Mucosa of rectum (tissue), 2 donors: ENCODE results near the gene EMILIN3.

ENCODE experiments used
- H3K27ac ChIP-seq, 2 donors: one replicate each; pipeline ENCODE4 v1.7.0; 2013; ENCODE audit warnings: inconsistent platforms in 2 of 2, low read depth in 2 of 2, low read length in 2 of 2
- H3K27me3 ChIP-seq, 2 donors: one replicate each; pipeline ENCODE4 v1.7.0; 2013; ENCODE audit warnings: low read length in 2 of 2; ENCODE audit not compliant: control insufficient read depth in 2 of 2, insufficient read depth in 2 of 2
- H3K36me3 ChIP-seq, 2 donors: one replicate each; pipeline ENCODE4 v1.7.0; 2013; ENCODE audit warnings: low read length in 2 of 2; ENCODE audit not compliant: control insufficient read depth in 2 of 2, insufficient read depth in 2 of 2
- H3K4me1 ChIP-seq, 2 donors: one replicate each; pipeline ENCODE4 v1.7.0; 2013; ENCODE audit warnings: low read length in 2 of 2, mild to moderate bottlenecking in 1 of 2; ENCODE audit not compliant: control insufficient read depth in 2 of 2, insufficient read depth in 2 of 2
- H3K4me3 ChIP-seq, 2 donors: one replicate each; pipeline ENCODE4 v1.7.0; 2013; ENCODE audit warnings: low read length in 2 of 2
- H3K9ac ChIP-seq, 2 donors: one replicate each; pipeline ENCODE4 v1.7.0; 2013; ENCODE audit warnings: low read length in 2 of 2, low read depth in 1 of 2, mild to moderate bottlenecking in 1 of 2
- H3K9me3 ChIP-seq, 2 donors: one replicate each; pipeline ENCODE4 v1.7.0; 2013; ENCODE audit warnings: low read length in 2 of 2; ENCODE audit not compliant: control insufficient read depth in 2 of 2
- donor health status: healthy.
- donor health status: Normal muscosa, but diverticular disease.

The EMILIN3 gene

GRCh38 chr20:41375846-41376245 is 9.2 kb upstream of the EMILIN3 start:
- Histone ChIP-seq H3K9ac (no peak overlapping the region), H3K27ac (no peak overlapping the region)

DNA sequence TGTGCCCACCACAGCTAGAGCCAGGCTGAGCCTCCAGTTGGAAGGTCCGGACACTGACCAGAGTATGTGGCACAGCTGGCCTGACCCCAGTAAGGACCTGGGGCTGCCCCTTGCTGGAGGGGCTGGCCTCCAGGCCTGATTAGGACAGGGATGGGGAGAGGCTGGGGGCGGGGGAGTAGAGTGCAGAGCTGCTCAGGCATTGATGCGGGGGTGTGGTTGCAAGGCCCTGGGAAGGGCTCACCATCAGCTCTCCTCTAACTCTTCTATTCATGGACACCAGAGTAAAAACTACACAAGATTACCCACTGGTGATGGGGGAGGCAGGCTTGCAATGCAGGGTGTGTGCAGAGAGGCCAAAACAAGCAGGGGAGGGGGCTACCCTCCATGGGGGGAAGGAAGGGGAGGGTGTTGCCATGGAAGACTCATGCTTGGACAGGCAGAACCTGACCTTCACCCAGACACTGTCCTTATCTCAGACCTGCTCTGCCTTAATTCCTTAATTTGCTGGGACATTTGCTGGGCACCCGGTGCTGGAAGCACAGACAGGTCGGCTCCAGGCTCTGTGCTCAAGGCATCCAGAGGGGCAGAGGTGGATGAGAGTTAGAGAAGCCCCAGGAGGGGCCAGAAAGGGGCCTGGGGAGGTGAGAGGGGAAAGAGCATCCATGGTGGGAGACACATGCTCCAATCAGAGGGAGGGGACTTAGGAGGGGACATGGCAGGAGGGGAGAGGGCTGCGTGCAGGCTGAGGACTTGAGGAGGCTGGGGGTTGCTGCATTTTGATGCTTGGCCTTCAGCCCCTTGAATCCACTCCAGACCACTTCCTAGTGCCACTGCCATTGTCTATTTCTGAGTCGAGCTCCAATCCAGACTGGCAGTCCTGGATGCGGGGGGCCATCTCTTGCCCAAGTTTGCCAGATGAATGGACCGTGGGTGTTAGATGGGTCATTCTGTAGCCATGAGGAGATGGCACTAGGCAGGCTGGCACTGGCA is 7.6 kb upstream of the EMILIN3 start:
- no peaks in the 10 kb centered on the region for H3K36me3 ChIP-seq
- H3K27ac ChIP-seq, result no peak overlapping the region
- H3K4me3 ChIP-seq, result no peak overlapping the region
- H3K4me1 ChIP-seq, result no peaks in the 10 kb centered on the region
- H3K9me3 ChIP-seq, result peaks cover 0 to 2% of the 10 kb centered on the region in 2 donors
- no peak overlapping the region for H3K9ac ChIP-seq
- peaks cover 0 to 3% of the 10 kb centered on the region in 2 donors for H3K27me3 ChIP-seq

More at GRCh38 chr20:41375846-41376245, 9.2 kb upstream of the EMILIN3 start:
- Histone ChIP-seq H3K27me3 (peaks cover 0 to 3% of the 10 kb centered on the region in 2 donors), H3K9me3 (no peaks in the 10 kb centered on the region), H3K4me3 (no peak overlapping the region), H3K36me3 (no peaks in the 10 kb centered on the region), H3K4me1 (no peaks in the 10 kb centered on the region)

DNA sequence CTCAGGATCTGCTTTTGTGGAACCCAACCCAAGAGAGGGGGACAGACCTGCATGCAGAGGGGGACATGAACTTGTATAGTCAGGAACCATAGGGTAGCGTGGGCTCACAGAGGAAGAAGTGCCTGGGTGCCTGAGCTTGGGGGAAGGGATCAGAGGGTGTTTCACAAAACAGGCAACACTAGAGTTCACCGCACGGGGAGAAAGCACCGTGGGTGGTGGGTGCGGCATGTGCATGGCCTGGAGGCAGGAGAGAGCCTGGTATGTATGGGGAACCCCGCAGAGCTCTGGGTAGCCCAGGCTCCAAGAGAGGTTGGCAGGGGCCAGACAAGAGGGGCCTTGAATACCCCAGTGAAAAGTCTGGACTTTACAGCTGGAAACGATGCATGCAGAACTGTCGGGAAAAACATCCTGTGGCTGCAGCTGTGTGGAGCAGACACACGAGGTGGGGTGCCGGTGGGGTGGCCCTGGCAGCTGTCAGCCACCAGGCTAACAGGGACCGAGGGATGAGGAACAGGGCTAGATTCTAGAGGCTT is 6.7 kb upstream of the EMILIN3 start:
- no peaks in the 10 kb centered on the region for H3K36me3 ChIP-seq
- H3K9ac ChIP-seq, result no peak overlapping the region
- H3K27ac ChIP-seq, result no peak overlapping the region
- no peaks in the 10 kb centered on the region for H3K4me1 ChIP-seq
- no peak overlapping the region for H3K4me3 ChIP-seq
- H3K27me3 ChIP-seq, result peaks cover 3% of the 10 kb centered on the region in 2 donors
- peaks cover 0 to 2% of the 10 kb centered on the region in 2 donors for H3K9me3 ChIP-seq

DNA sequence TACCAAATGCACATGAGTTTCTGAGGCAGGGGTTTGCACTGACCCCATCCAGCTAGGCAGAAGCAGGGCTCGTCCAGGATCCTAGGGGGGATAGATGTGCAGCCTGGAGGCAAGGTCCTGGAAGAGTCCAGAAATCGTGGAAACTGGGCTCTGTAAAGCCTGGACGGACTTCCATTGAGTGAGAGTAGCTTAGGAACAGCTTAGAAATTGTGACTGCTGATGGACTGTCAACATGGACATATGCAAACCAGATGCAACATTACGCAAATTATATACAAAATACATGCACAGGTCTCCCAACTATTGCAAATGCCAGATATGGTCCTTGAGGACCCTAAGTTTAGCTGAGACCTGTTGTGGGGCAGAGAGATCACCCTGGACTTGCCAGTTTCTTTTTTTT is 4.8 kb upstream of the EMILIN3 start:
- Histone ChIP-seq H3K9ac (no peak overlapping the region), H3K9me3 (peaks cover 0 to 2% of the 10 kb centered on the region in 2 donors), H3K36me3 (no peaks in the 10 kb centered on the region), H3K27me3 (peaks cover 9 to 13% of the 10 kb centered on the region in 2 donors), H3K27ac (no peak overlapping the region), H3K4me1 (no peaks in the 10 kb centered on the region), H3K4me3 (no peak overlapping the region)

GRCh38 chr20:41370176-41370575 is 3.6 kb upstream of the EMILIN3 start:
- H3K9ac ChIP-seq, result no peak overlapping the region
- no peaks in the 10 kb centered on the region for H3K36me3 ChIP-seq
- H3K27me3 ChIP-seq, result peaks cover 12 to 23% of the 10 kb centered on the region in 2 donors
- H3K9me3 ChIP-seq, result peaks cover 0 to 2% of the 10 kb centered on the region in 2 donors
- H3K4me1 ChIP-seq, result peaks cover 0 to 5% of the 10 kb centered on the region in 2 donors
- no peak overlapping the region for H3K4me3 ChIP-seq
- no peak overlapping the region for H3K27ac ChIP-seq

GRCh38 chr20:41369673-41370072 is 3.1 kb upstream of the EMILIN3 start:
- Histone ChIP-seq H3K4me1 (peaks cover 0 to 5% of the 10 kb centered on the region in 2 donors), H3K9ac (no peak overlapping the region), H3K36me3 (no peaks in the 10 kb centered on the region), H3K27me3 (peaks cover 12 to 28% of the 10 kb centered on the region in 2 donors), H3K4me3 (no peak overlapping the region), H3K27ac (no peak overlapping the region), H3K9me3 (peaks cover 0 to 2% of the 10 kb centered on the region in 2 donors)

- no peaks in the 10 kb centered on the region for H3K36me3 ChIP-seq
- H3K4me3 ChIP-seq, result no peak overlapping the region
- H3K27me3 ChIP-seq, result peaks cover 19 to 32% of the 10 kb centered on the region in 2 donors
- no peak overlapping the region for H3K9ac ChIP-seq
- H3K4me1 ChIP-seq, result peaks cover 0 to 5% of the 10 kb centered on the region in 2 donors
- no peak overlapping the region for H3K27ac ChIP-seq
- peaks cover 0 to 2% of the 10 kb centered on the region in 2 donors for H3K9me3 ChIP-seq
Observed at GRCh38 chr20:41367956-41368355, 1.3 kb upstream of the EMILIN3 start.

- no peak overlapping the region for H3K9ac ChIP-seq
- H3K9me3 ChIP-seq, result peaks cover 0 to 2% of the 10 kb centered on the region in 2 donors
- H3K27ac ChIP-seq, result no peak overlapping the region
- H3K4me3 ChIP-seq, result no peak overlapping the region
- peaks cover 19 to 32% of the 10 kb centered on the region in 2 donors for H3K27me3 ChIP-seq
- peaks cover 0 to 5% of the 10 kb centered on the region in 2 donors for H3K4me1 ChIP-seq
- H3K36me3 ChIP-seq, result no peaks in the 10 kb centered on the region
Observed at GRCh38 chr20:41367393-41367695, 726 bp upstream of the EMILIN3 start.

- Histone ChIP-seq H3K4me3 (no peak overlapping the region), H3K27ac (no peak overlapping the region), H3K9ac (no peak overlapping the region)
Observed at GRCh38 chr20:41365777-41366545, 657 bp downstream of the EMILIN3 start.

More at GRCh38 chr20:41365777-41366545, 657 bp downstream of the EMILIN3 start:
- H3K36me3 ChIP-seq, result no peaks in the 10 kb centered on the region
- H3K9me3 ChIP-seq, result peaks cover 0 to 2% of the 10 kb centered on the region in 2 donors
- peaks cover 0 to 5% of the 10 kb centered on the region in 2 donors for H3K4me1 ChIP-seq
- peaks cover 19 to 32% of the 10 kb centered on the region in 2 donors for H3K27me3 ChIP-seq
